ENCODE results near the gene USP7. TPM values are rescaled to one million over a fixed set of nuclear protein-coding genes. Genes with fewer than 3 reads are reported as not detected.
"Not testable (repeated sequence)": the region's sequence is repeated elsewhere in the genome, so short reads cannot be mapped to it uniquely, and the experiment has no call there.

Gene USP7
- polyA plus RNA-seq (ENCODE audit: insufficient read length in 4 of 4) = 100 to 1,000 TPM; 103 to 143 (median 122) TPM

- peak in 3 of 4 donors; percentile 71 to 86 (median 75) for DNase-seq (ENCODE audit: low read depth in 4 of 4, low spot score in 2 of 4)
Measured at GRCh38 chr16:8963821-8964441, at the start of gene USP7. TSS of gene USP7 (minus strand) at chr16:8963906. CDS start at chr16:8963285, 621 bp downstream.

- DNase-seq (ENCODE audit: low read depth in 4 of 4, low spot score in 2 of 4) = no peak
Measured at GRCh38 chr16:9013508-9013864, 49.8 kb upstream of the USP7 start.

GRCh38 chr16:9012848-9013507, 49.3 kb upstream of the USP7 start:
- no peak for DNase-seq (ENCODE audit: low read depth in 4 of 4, low spot score in 2 of 4)

GRCh38 chr16:9012330-9012729, 48.6 kb upstream of the USP7 start:
- no peak for DNase-seq (ENCODE audit: low read depth in 4 of 4, low spot score in 2 of 4)

- DNase-seq (ENCODE audit: low read depth in 4 of 4, low spot score in 2 of 4) = peak in 2 of 4 donors; percentile 28 to 55
Measured at GRCh38 chr16:9008601-9009260, 45.0 kb upstream of the USP7 start.

- DNase-seq (ENCODE audit: low read depth in 4 of 4, low spot score in 2 of 4) = no peak
Measured at GRCh38 chr16:9007177-9007794, 43.6 kb upstream of the USP7 start.

- DNase-seq (ENCODE audit: low read depth in 4 of 4, low spot score in 2 of 4) = no peak
Measured at GRCh38 chr16:9004183-9004582, 40.5 kb upstream of the USP7 start.

GRCh38 chr16:9003763-9004162, 40.1 kb upstream of the USP7 start:
- DNase-seq (ENCODE audit: low read depth in 4 of 4, low spot score in 2 of 4) = no peak

- no peak for DNase-seq (ENCODE audit: low read depth in 4 of 4, low spot score in 2 of 4)
Measured at GRCh38 chr16:9003322-9003721, 39.6 kb upstream of the USP7 start.

- no peak for DNase-seq (ENCODE audit: low read depth in 4 of 4, low spot score in 2 of 4)
Measured at GRCh38 chr16:9002042-9002441, 38.3 kb upstream of the USP7 start.

- DNase-seq (ENCODE audit: low read depth in 4 of 4, low spot score in 2 of 4) = no peak
Measured at GRCh38 chr16:9000664-9001063, 37.0 kb upstream of the USP7 start.

GRCh38 chr16:8999800-9000199, 36.1 kb upstream of the USP7 start:
- no peak for DNase-seq (ENCODE audit: low read depth in 4 of 4, low spot score in 2 of 4)

GRCh38 chr16:8998108-8998507, 34.4 kb upstream of the USP7 start:
- DNase-seq (ENCODE audit: low read depth in 4 of 4, low spot score in 2 of 4) = no peak

GRCh38 chr16:8996891-8997290, 33.2 kb upstream of the USP7 start:
- DNase-seq (ENCODE audit: low read depth in 4 of 4, low spot score in 2 of 4) = no peak

- no peak for DNase-seq (ENCODE audit: low read depth in 4 of 4, low spot score in 2 of 4)
Measured at GRCh38 chr16:8990445-8990844, 26.7 kb upstream of the USP7 start.

GRCh38 chr16:8989099-8989878, 25.6 kb upstream of the USP7 start:
- DNase-seq (ENCODE audit: low read depth in 4 of 4, low spot score in 2 of 4) = no peak

GRCh38 chr16:8986818-8987191, 23.1 kb upstream of the USP7 start:
- no peak for DNase-seq (ENCODE audit: low read depth in 4 of 4, low spot score in 2 of 4)

- DNase-seq (ENCODE audit: low read depth in 4 of 4, low spot score in 2 of 4) = no peak
Measured at GRCh38 chr16:8986111-8986510, 22.4 kb upstream of the USP7 start.

GRCh38 chr16:8982816-8983215, 19.1 kb upstream of the USP7 start:
- no peak for DNase-seq (ENCODE audit: low read depth in 4 of 4, low spot score in 2 of 4)

GRCh38 chr16:8981901-8982300, 18.2 kb upstream of the USP7 start:
- not testable (repeated sequence) for DNase-seq (ENCODE audit: low read depth in 4 of 4, low spot score in 2 of 4)

- not testable (repeated sequence) for DNase-seq (ENCODE audit: low read depth in 4 of 4, low spot score in 2 of 4)
Measured at GRCh38 chr16:8976189-8976588, 12.5 kb upstream of the USP7 start.

Measured in left renal cortex interstitium (tissue), 4 donors.